Kidney (tissue), 14 donors: ENCODE measurements around the gene TAF10. TPM values are rescaled to one million over a fixed set of nuclear protein-coding genes. Genes with fewer than 3 reads are reported as not detected.

Source experiments
- DNase-seq, 5 donors: peaks; one replicate each; pipeline ENCODE4 v3.0.0-alpha.2; 2013 to 2020
- FAIRE-seq: peaks from 2 replicates; lab custom pipeline; 2012; peaks lifted over from hg19 to GRCh38; lab: Jason Lieb, UNC
- H3K27ac ChIP-seq, 2 donors: one replicate each; pipeline ENCODE4 v1.7.0; 2013; ENCODE audit warnings: low read depth in 2 of 2, low read length in 2 of 2, inconsistent platforms in 1 of 2
- H3K27me3 ChIP-seq: one replicate; pipeline ENCODE4 v1.7.1; 2013; ENCODE audit warnings: low read length, inconsistent platforms; ENCODE audit not compliant: control insufficient read depth, insufficient read depth
- H3K36me3 ChIP-seq, 3 donors: one replicate each; pipeline versions ENCODE4 v1.7.0 to v1.7.1; 2013; ENCODE audit warnings: low read length in 3 of 3, control low read depth in 1 of 3, inconsistent platforms in 1 of 3; ENCODE audit not compliant: insufficient read depth in 3 of 3, control insufficient read depth in 2 of 3
- H3K4me1 ChIP-seq, 3 donors: one replicate each; pipeline versions ENCODE4 v1.7.0 to v1.7.1; 2013; ENCODE audit warnings: low read length in 3 of 3, inconsistent platforms in 1 of 3, low read depth in 1 of 3; ENCODE audit not compliant: control insufficient read depth in 2 of 3, insufficient read depth in 2 of 3
- H3K4me3 ChIP-seq, 3 donors: one replicate each; pipeline versions ENCODE4 v1.7.0 to v1.8.1; 2013; ENCODE audit warnings: low read length in 3 of 3, control low read depth in 1 of 3, inconsistent platforms in 1 of 3
- H3K9ac ChIP-seq, 3 donors: one replicate each; pipeline versions ENCODE4 v1.7.0 to v1.7.1; 2013; ENCODE audit warnings: low read length in 3 of 3, control low read depth in 1 of 3, inconsistent platforms in 1 of 3
- H3K9me3 ChIP-seq, 3 donors: one replicate each; pipeline versions ENCODE4 v1.7.0 to v1.7.1; 2013; ENCODE audit warnings: low read length in 3 of 3, control low read depth in 1 of 3, inconsistent platforms in 1 of 3; ENCODE audit not compliant: control insufficient read depth in 2 of 3, insufficient read depth in 1 of 3
- intact Hi-C: fragments of 100-400 bp; cut with DNase I; formaldehyde crosslinking; loops from one replicate; pipeline ENCODE4 v1.11.1; 2022
- polyA plus RNA-seq: library from polyadenylated mRNA; stranded (reverse); fragments of 350-450 nt; fragmentation: Illumina TruSeq; extraction: RNeasy Lipid Tissue Mini Kit (QIAGEN cat#74804); gene quantifications from one replicate; pipeline ENCODE4 v1.2.3, GENCODE V29; 2014; ENCODE audit warnings: low read depth, low replicate concordance; ENCODE audit not compliant: insufficient read depth
- total RNA-seq: library from RNA; stranded (reverse); fragmentation: NEBNext Ultra II Directional; extraction: Animal tissue kit (Norgen Biotek cat#: 25700); gene quantifications from one replicate; pipeline ENCODE4 v1.2.1, GENCODE V29; 2021
- TF ChIP-seq, protein P1 (sequence below): IDR thresholded peaks from 3 replicates; pipeline ENCODE4 v1.5.1; 2012; ENCODE audit warnings: mild to moderate bottlenecking, moderate library complexity, borderline replicate concordance; ENCODE audit not compliant: insufficient read depth; ENCODE audit errors: extremely low read depth
- donor health status: control.
- donor health status: control.
- donor health status: control.
- donor health status: control.
- donor health status: control.
- donor health status: DM: yes; HTN: yes; CAD: no.
- donor health status: Normal renal cell carcinoma (clear cell type).

The TAF10 gene
- total and polyA plus RNA-seq, 2 donors from 2014 or later, result 136 to 250 TPM

GRCh38 chr11:6650104-6650503 is 38.1 kb upstream of the TAF10 start:
- Histone ChIP-seq H3K9me3 (no peaks in the 10 kb centered on the region), H3K27me3 (no peaks in the 10 kb centered on the region), H3K27ac (no peak overlapping the region), H3K9ac (no peak overlapping the region), H3K4me1 (peaks cover 0 to 18% (median 0%) of the 10 kb centered on the region in 3 donors), H3K36me3 (no peaks in the 10 kb centered on the region), H3K4me3 (no peak overlapping the region)
- no peak for DNase-seq
- intact Hi-C loops, result no loop called here
- TF ChIP-seq, protein P1, sequence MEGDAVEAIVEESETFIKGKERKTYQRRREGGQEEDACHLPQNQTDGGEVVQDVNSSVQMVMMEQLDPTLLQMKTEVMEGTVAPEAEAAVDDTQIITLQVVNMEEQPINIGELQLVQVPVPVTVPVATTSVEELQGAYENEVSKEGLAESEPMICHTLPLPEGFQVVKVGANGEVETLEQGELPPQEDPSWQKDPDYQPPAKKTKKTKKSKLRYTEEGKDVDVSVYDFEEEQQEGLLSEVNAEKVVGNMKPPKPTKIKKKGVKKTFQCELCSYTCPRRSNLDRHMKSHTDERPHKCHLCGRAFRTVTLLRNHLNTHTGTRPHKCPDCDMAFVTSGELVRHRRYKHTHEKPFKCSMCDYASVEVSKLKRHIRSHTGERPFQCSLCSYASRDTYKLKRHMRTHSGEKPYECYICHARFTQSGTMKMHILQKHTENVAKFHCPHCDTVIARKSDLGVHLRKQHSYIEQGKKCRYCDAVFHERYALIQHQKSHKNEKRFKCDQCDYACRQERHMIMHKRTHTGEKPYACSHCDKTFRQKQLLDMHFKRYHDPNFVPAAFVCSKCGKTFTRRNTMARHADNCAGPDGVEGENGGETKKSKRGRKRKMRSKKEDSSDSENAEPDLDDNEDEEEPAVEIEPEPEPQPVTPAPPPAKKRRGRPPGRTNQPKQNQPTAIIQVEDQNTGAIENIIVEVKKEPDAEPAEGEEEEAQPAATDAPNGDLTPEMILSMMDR, result no peak
- FAIRE-seq, result no peak

GRCh38 chr11:6648501-6648900 is 36.5 kb upstream of the TAF10 start:
- intact Hi-C loops, result no loop called here
- peaks cover 0 to 18% (median 0%) of the 10 kb centered on the region in 3 donors for H3K4me1 ChIP-seq
- H3K27ac ChIP-seq, result no peak overlapping the region
- no peaks in the 10 kb centered on the region for H3K9me3 ChIP-seq
- no peak for FAIRE-seq
- H3K27me3 ChIP-seq, result no peaks in the 10 kb centered on the region
- no peak overlapping the region for H3K9ac ChIP-seq
- no peaks in the 10 kb centered on the region for H3K36me3 ChIP-seq
- DNase-seq, result no peak
- TF ChIP-seq, protein P1, result no peak
- no peak overlapping the region for H3K4me3 ChIP-seq

GRCh38 chr11:6647836-6648235 is 35.8 kb upstream of the TAF10 start:
- Histone ChIP-seq H3K36me3 (no peaks in the 10 kb centered on the region), H3K4me1 (peaks cover 0 to 18% (median 0%) of the 10 kb centered on the region in 3 donors), H3K27ac (peak overlapping the region in 1 of 2 donors; percentile 57), H3K9me3 (no peaks in the 10 kb centered on the region), H3K4me3 (no peak overlapping the region), H3K9ac (no peak overlapping the region), H3K27me3 (no peaks in the 10 kb centered on the region)
- FAIRE-seq, result no peak
- intact Hi-C loops, result no loop called here
- TF ChIP-seq, protein P1, result no peak
- no peak for DNase-seq
